ENCODE measurements around the gene WFS1. TPM values are rescaled to one million over a fixed set of nuclear protein-coding genes. Genes with fewer than 3 reads are reported as not detected.

The WFS1 gene
- polyA plus RNA-seq, 1 donor, result 32.4 TPM

- H3K4me3 ChIP-seq (ENCODE audit: low read length), result no peak overlapping the region
Measured at GRCh38 chr4:6248394-6248793, 21.3 kb upstream of the WFS1 start.

GRCh38 chr4:6250235-6250983 lies 19.2 kb upstream of the WFS1 start:
- Histone ChIP-seq H3K27ac (ENCODE audit: low read length) (no peak overlapping the region), H3K27me3 (ENCODE audit: control insufficient read depth, insufficient read depth, low read length) (peaks cover 37% of the 10 kb centered on the region), H3K4me1 (ENCODE audit: control insufficient read depth, insufficient read depth, low read length) (no peaks in the 10 kb centered on the region), H3K4me3 (ENCODE audit: low read length) (no peak overlapping the region), H3K9me3 (ENCODE audit: control insufficient read depth, low read depth, low read length) (peaks cover 5% of the 10 kb centered on the region), H3K36me3 (ENCODE audit: control insufficient read depth, insufficient read depth, low read length) (no peaks in the 10 kb centered on the region)
- WGBS (ENCODE audit: insufficient coverage, low lambda C conversion rate), result no CpG with 5 or more reads among the region's 15 CpGs
- peak in 1 of 2 donors; percentile 52 for DNase-seq

More at GRCh38 chr4:6248394-6248793, 21.3 kb upstream of the WFS1 start:
- H3K27me3 ChIP-seq (ENCODE audit: control insufficient read depth, insufficient read depth, low read length), result peaks cover 50% of the 10 kb centered on the region
- no peaks in the 10 kb centered on the region for H3K4me1 ChIP-seq (ENCODE audit: control insufficient read depth, insufficient read depth, low read length)
- H3K36me3 ChIP-seq (ENCODE audit: control insufficient read depth, insufficient read depth, low read length), result no peaks in the 10 kb centered on the region
- no peak for DNase-seq
- H3K9me3 ChIP-seq (ENCODE audit: control insufficient read depth, low read depth, low read length), result peaks cover 5% of the 10 kb centered on the region
- H3K27ac ChIP-seq (ENCODE audit: low read length), result no peak overlapping the region
- no CpG with 5 or more reads among the region's 10 CpGs for WGBS (ENCODE audit: insufficient coverage, low lambda C conversion rate)

- WGBS (ENCODE audit: insufficient coverage, low lambda C conversion rate), result no CpG with 5 or more reads among the region's 1 CpG
- peaks cover 32% of the 10 kb centered on the region for H3K27me3 ChIP-seq (ENCODE audit: control insufficient read depth, insufficient read depth, low read length)
Measured at GRCh38 chr4:6250984-6251295, 18.7 kb upstream of the WFS1 start.

GRCh38 chr4:6251365-6251764 lies 18.3 kb upstream of the WFS1 start:
- H3K27me3 ChIP-seq (ENCODE audit: control insufficient read depth, insufficient read depth, low read length), result peaks cover 28% of the 10 kb centered on the region
- no CpG with 5 or more reads among the region's 14 CpGs for WGBS (ENCODE audit: insufficient coverage, low lambda C conversion rate)
- no peak for DNase-seq

More at GRCh38 chr4:6250984-6251295, 18.7 kb upstream of the WFS1 start:
- DNase-seq, result no peak
- Histone ChIP-seq H3K27ac (ENCODE audit: low read length) (no peak overlapping the region), H3K4me3 (ENCODE audit: low read length) (no peak overlapping the region), H3K36me3 (ENCODE audit: control insufficient read depth, insufficient read depth, low read length) (no peaks in the 10 kb centered on the region), H3K4me1 (ENCODE audit: control insufficient read depth, insufficient read depth, low read length) (no peaks in the 10 kb centered on the region), H3K9me3 (ENCODE audit: control insufficient read depth, low read depth, low read length) (no peaks in the 10 kb centered on the region)

GRCh38 chr4:6252051-6252450 lies 17.6 kb upstream of the WFS1 start:
- Histone ChIP-seq H3K36me3 (ENCODE audit: control insufficient read depth, insufficient read depth, low read length) (no peaks in the 10 kb centered on the region), H3K9me3 (ENCODE audit: control insufficient read depth, low read depth, low read length) (no peaks in the 10 kb centered on the region), H3K27me3 (ENCODE audit: control insufficient read depth, insufficient read depth, low read length) (peaks cover 22% of the 10 kb centered on the region), H3K4me1 (ENCODE audit: control insufficient read depth, insufficient read depth, low read length) (no peaks in the 10 kb centered on the region), H3K27ac (ENCODE audit: low read length) (no peak overlapping the region), H3K4me3 (ENCODE audit: low read length) (no peak overlapping the region)
- WGBS (ENCODE audit: insufficient coverage, low lambda C conversion rate), result no CpG with 5 or more reads among the region's 8 CpGs
- no peak for DNase-seq

More at GRCh38 chr4:6251365-6251764, 18.3 kb upstream of the WFS1 start:
- Histone ChIP-seq H3K27ac (ENCODE audit: low read length) (no peak overlapping the region), H3K4me3 (ENCODE audit: low read length) (no peak overlapping the region), H3K36me3 (ENCODE audit: control insufficient read depth, insufficient read depth, low read length) (no peaks in the 10 kb centered on the region), H3K9me3 (ENCODE audit: control insufficient read depth, low read depth, low read length) (no peaks in the 10 kb centered on the region), H3K4me1 (ENCODE audit: control insufficient read depth, insufficient read depth, low read length) (no peaks in the 10 kb centered on the region)

- Histone ChIP-seq H3K27ac (ENCODE audit: low read length) (no peak overlapping the region), H3K36me3 (ENCODE audit: control insufficient read depth, insufficient read depth, low read length) (no peaks in the 10 kb centered on the region), H3K27me3 (ENCODE audit: control insufficient read depth, insufficient read depth, low read length) (peaks cover 15% of the 10 kb centered on the region), H3K4me1 (ENCODE audit: control insufficient read depth, insufficient read depth, low read length) (no peaks in the 10 kb centered on the region), H3K4me3 (ENCODE audit: low read length) (no peak overlapping the region), H3K9me3 (ENCODE audit: control insufficient read depth, low read depth, low read length) (no peaks in the 10 kb centered on the region)
- WGBS (ENCODE audit: insufficient coverage, low lambda C conversion rate), result no CpG with 5 or more reads among the region's 6 CpGs
- DNase-seq, result no peak
Measured at GRCh38 chr4:6253111-6253510, 16.5 kb upstream of the WFS1 start.

GRCh38 chr4:6253961-6254360 lies 15.7 kb upstream of the WFS1 start:
- DNase-seq, result no peak

GRCh38 chr4:6256141-6256540 lies 13.5 kb upstream of the WFS1 start:
- WGBS (ENCODE audit: insufficient coverage, low lambda C conversion rate), result no CpG with 5 or more reads among the region's 9 CpGs
- no peak for DNase-seq
- Histone ChIP-seq H3K27ac (ENCODE audit: low read length) (no peak overlapping the region), H3K4me3 (ENCODE audit: low read length) (no peak overlapping the region), H3K4me1 (ENCODE audit: control insufficient read depth, insufficient read depth, low read length) (no peaks in the 10 kb centered on the region), H3K27me3 (ENCODE audit: control insufficient read depth, insufficient read depth, low read length) (no peaks in the 10 kb centered on the region), H3K36me3 (ENCODE audit: control insufficient read depth, insufficient read depth, low read length) (no peaks in the 10 kb centered on the region), H3K9me3 (ENCODE audit: control insufficient read depth, low read depth, low read length) (no peaks in the 10 kb centered on the region)

More at GRCh38 chr4:6253961-6254360, 15.7 kb upstream of the WFS1 start:
- H3K27me3 ChIP-seq (ENCODE audit: control insufficient read depth, insufficient read depth, low read length), result peaks cover 9% of the 10 kb centered on the region
- H3K4me3 ChIP-seq (ENCODE audit: low read length), result no peak overlapping the region
- H3K4me1 ChIP-seq (ENCODE audit: control insufficient read depth, insufficient read depth, low read length), result no peaks in the 10 kb centered on the region
- no CpG with 5 or more reads among the region's 14 CpGs for WGBS (ENCODE audit: insufficient coverage, low lambda C conversion rate)
- H3K36me3 ChIP-seq (ENCODE audit: control insufficient read depth, insufficient read depth, low read length), result no peaks in the 10 kb centered on the region
- H3K27ac ChIP-seq (ENCODE audit: low read length), result no peak overlapping the region
- no peaks in the 10 kb centered on the region for H3K9me3 ChIP-seq (ENCODE audit: control insufficient read depth, low read depth, low read length)

- H3K27ac ChIP-seq (ENCODE audit: low read length), result no peak overlapping the region
- no CpG with 5 or more reads among the region's 18 CpGs for WGBS (ENCODE audit: insufficient coverage, low lambda C conversion rate)
- H3K9me3 ChIP-seq (ENCODE audit: control insufficient read depth, low read depth, low read length), result no peaks in the 10 kb centered on the region
- no peaks in the 10 kb centered on the region for H3K36me3 ChIP-seq (ENCODE audit: control insufficient read depth, insufficient read depth, low read length)
- no peak for DNase-seq
- H3K4me3 ChIP-seq (ENCODE audit: low read length), result no peak overlapping the region
- H3K27me3 ChIP-seq (ENCODE audit: control insufficient read depth, insufficient read depth, low read length), result no peaks in the 10 kb centered on the region
- H3K4me1 ChIP-seq (ENCODE audit: control insufficient read depth, insufficient read depth, low read length), result no peaks in the 10 kb centered on the region
Measured at GRCh38 chr4:6257247-6258025, 12.2 kb upstream of the WFS1 start.

- no peak for DNase-seq
- no peaks in the 10 kb centered on the region for H3K9me3 ChIP-seq (ENCODE audit: control insufficient read depth, low read depth, low read length)
- no peak overlapping the region for H3K4me3 ChIP-seq (ENCODE audit: low read length)
- no peaks in the 10 kb centered on the region for H3K4me1 ChIP-seq (ENCODE audit: control insufficient read depth, insufficient read depth, low read length)
- H3K27me3 ChIP-seq (ENCODE audit: control insufficient read depth, insufficient read depth, low read length), result no peaks in the 10 kb centered on the region
- WGBS (ENCODE audit: insufficient coverage, low lambda C conversion rate), result 100% methylated on average over 2 of the region's 5 CpGs
- no peak overlapping the region for H3K27ac ChIP-seq (ENCODE audit: low read length)
- H3K36me3 ChIP-seq (ENCODE audit: control insufficient read depth, insufficient read depth, low read length), result no peaks in the 10 kb centered on the region
Measured at GRCh38 chr4:6258026-6258360, 11.7 kb upstream of the WFS1 start.
